ENCODE measurements around the gene WASL. TPM values are rescaled to one million over a fixed set of nuclear protein-coding genes. Genes with fewer than 3 reads are reported as not detected.
"Not testable (repeated sequence)": the region's sequence is repeated elsewhere in the genome, so short reads cannot be mapped to it uniquely, and the experiment has no call there.

WASL gene
- total RNA-seq: 10 to 100 TPM; 24.1 to 62.2 (median 31.3) TPM

DNA sequence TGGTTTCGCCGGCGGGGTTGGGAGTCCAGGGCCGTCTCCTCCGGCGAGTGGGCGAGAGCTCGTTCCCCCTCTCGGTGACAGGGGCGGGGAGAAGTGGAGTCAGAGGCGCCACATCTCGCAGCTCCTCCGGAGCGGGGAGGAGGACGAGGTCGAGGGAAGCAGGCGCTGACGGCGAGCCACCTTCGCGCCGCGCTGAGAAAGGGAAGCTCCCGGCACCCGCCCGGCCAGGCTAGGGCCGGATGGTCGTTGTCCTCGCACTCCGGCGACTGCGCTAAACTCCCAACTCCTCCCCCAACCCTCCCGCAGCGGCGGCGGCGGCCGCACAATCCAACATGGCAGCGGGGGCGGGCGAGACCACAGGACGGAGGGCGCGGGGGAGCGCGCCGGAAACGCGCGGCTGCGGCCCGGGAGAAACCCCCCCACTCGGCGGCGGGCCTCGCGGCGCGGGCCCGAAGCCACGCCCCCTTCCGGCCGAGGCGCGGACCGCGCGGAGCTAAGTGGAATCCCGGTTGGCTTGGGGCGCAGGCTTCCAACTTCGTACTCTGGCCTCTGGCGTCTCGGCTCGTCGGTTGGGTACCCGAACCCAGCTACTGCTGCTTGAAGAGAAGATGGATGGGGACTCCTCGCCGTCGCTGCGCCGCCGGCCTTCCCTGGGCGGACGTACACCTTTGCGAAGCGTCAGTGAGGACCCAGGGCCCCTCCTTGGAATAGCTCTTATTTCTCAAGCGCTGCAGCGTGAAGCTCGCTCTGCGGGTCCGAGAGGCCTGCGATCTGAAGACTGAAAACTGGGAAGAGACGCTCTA, at the start of gene WASL:
Gene WASL, minus strand, starts transcription at position 270 of the 803 bp plus-strand sequence. Its CDS starts 269 bp downstream, at position 1.
- peak; percentile 85 to 98 for TF ChIP-seq POLR2AphosphoS5 (IDR thresholded peaks at IDR 0.05)
- TF ChIP-seq EP300 (IDR thresholded peaks at IDR 0.05): peak in 1 of 4 donors; percentile 59
- TF ChIP-seq, protein P1, sequence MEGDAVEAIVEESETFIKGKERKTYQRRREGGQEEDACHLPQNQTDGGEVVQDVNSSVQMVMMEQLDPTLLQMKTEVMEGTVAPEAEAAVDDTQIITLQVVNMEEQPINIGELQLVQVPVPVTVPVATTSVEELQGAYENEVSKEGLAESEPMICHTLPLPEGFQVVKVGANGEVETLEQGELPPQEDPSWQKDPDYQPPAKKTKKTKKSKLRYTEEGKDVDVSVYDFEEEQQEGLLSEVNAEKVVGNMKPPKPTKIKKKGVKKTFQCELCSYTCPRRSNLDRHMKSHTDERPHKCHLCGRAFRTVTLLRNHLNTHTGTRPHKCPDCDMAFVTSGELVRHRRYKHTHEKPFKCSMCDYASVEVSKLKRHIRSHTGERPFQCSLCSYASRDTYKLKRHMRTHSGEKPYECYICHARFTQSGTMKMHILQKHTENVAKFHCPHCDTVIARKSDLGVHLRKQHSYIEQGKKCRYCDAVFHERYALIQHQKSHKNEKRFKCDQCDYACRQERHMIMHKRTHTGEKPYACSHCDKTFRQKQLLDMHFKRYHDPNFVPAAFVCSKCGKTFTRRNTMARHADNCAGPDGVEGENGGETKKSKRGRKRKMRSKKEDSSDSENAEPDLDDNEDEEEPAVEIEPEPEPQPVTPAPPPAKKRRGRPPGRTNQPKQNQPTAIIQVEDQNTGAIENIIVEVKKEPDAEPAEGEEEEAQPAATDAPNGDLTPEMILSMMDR (IDR thresholded peaks at IDR 0.05): peak in 3 of 6 experiments; percentile 14 to 54 (median 15)
- peak in 3 of 4 donors; percentile 87 to 97 (median 97) for TF ChIP-seq POLR2A (IDR thresholded peaks at IDR 0.05)
- Histone ChIP-seq H3K4me3 (peak within 1 kb of the TSS; percentile 65 to 77 (median 68)), H3K27me3 (no peaks in the 10 kb centered on the region), H3K36me3 (no peaks in the 10 kb centered on the region), H3K27ac (peak within 1 kb of the TSS; percentile 98 to 99 (median 98)), H3K9me3 (no peaks in the 10 kb centered on the region), H3K4me1 (peaks cover 31 to 49% (median 41%) of the 10 kb centered on the region in 4 donors)
- 1 to 2% methylated on average over 10 to 71 of the region's 93 CpGs for whole genome bisulfite sequencing, 2 donors
- DNase-seq (peak; percentile 93 to 99), ATAC-seq (ENCODE audit: low FRiP score in 2 of 2) (peak; percentile 96 to 97)

- peak; percentile 82 to 95 for ATAC-seq (ENCODE audit: low FRiP score in 2 of 2)
- H3K4me1 ChIP-seq: no peaks in the 10 kb centered on the region
- peak overlapping the region in 3 of 4 donors; percentile 21 to 33 (median 25) for H3K4me3 ChIP-seq
- WGBS, 2 donors: 41 to 43% methylated on average over 2 of the region's 2 CpGs
- H3K27ac ChIP-seq: peak overlapping the region; percentile 54 to 84 (median 70)
- no peaks in the 10 kb centered on the region for H3K9me3 ChIP-seq
- H3K27me3 ChIP-seq: no peaks in the 10 kb centered on the region
- DNase-seq: peak in 1 of 2 donors; percentile 24
- no peaks in the 10 kb centered on the region for H3K36me3 ChIP-seq
- TF ChIP-seq EP300 (IDR thresholded peaks at IDR 0.05) (peak in 2 of 4 donors; percentile 31 to 87), POLR2A (IDR thresholded peaks at IDR 0.05) (no peak), POLR2AphosphoS5 (IDR thresholded peaks at IDR 0.05) (peak in 1 of 2 donors; percentile 35)
- TF ChIP-seq, protein P1 (IDR thresholded peaks at IDR 0.05): peak; percentile 24 to 71 (median 46)
Measured at GRCh38 chr7:123797673-123798531, 49.1 kb upstream of the WASL start.

DNA sequence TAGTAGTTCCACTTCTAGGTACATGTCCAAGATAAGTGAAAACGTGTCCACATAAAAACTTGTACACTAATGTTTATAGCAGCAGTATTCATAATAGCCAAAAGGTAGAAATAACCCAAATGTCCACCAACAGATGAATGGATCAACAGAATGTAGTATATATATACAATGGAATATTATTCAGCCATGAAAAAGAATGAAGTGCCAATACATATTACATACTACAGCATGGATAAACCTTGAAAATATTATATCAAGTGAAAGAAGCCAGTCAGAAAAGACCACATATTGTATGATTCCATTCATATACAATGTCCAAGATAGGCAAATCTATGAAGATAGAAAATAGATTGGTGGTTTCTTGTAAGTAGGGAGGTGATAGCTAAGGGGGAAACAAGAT, 47.8 kb upstream of the WASL start:
- no peak overlapping the region for H3K27ac ChIP-seq
- DNase-seq (no peak), ATAC-seq (ENCODE audit: low FRiP score in 2 of 2) (no peak)
- H3K27me3 ChIP-seq: no peaks in the 10 kb centered on the region
- 81 to 85% methylated on average over 1 of the region's 1 CpG for WGBS, 2 donors
- H3K4me3 ChIP-seq: no peak overlapping the region
- H3K36me3 ChIP-seq: no peaks in the 10 kb centered on the region
- H3K9me3 ChIP-seq: no peaks in the 10 kb centered on the region
- no peaks in the 10 kb centered on the region for H3K4me1 ChIP-seq
- TF ChIP-seq POLR2A (IDR thresholded peaks at IDR 0.05) (no peak), POLR2AphosphoS5 (IDR thresholded peaks at IDR 0.05) (no peak), EP300 (IDR thresholded peaks at IDR 0.05) (no peak)
- TF ChIP-seq, protein P1 (IDR thresholded peaks at IDR 0.05): no peak

DNA sequence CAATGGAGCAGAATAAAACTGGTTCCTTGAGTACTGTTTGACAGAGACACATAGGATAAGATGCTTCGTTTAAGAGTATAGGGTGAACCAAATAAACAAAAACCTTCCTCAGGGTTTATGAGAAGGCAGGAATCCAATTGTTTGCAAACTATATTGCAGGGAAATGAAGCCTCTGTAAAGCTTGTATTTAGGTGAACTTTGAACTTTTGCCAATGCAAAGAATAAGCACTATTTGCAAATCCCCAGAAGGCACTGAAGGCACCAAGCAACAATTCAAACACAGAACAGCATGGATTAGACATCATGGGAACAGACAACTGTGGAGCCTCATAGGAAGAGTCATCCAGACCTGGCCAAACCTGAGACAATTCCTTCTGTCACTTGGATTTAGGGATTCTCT, 47.1 kb upstream of the WASL start:
- Histone ChIP-seq H3K4me1 (no peaks in the 10 kb centered on the region), H3K27me3 (no peaks in the 10 kb centered on the region), H3K36me3 (no peaks in the 10 kb centered on the region), H3K4me3 (no peak overlapping the region), H3K27ac (no peak overlapping the region), H3K9me3 (no peaks in the 10 kb centered on the region)
- ATAC-seq (ENCODE audit: low FRiP score in 2 of 2) (no peak), DNase-seq (no peak)
- 70 to 79% methylated on average over 1 of the region's 1 CpG for WGBS, 2 donors
- TF ChIP-seq POLR2AphosphoS5 (IDR thresholded peaks at IDR 0.05) (no peak), POLR2A (IDR thresholded peaks at IDR 0.05) (no peak)

GRCh38 chr7:123795116-123795515, 46.3 kb upstream of the WASL start:
- not testable (repeated sequence) for H3K36me3 ChIP-seq; H3K27me3 ChIP-seq; H3K4me3 ChIP-seq; H3K9me3 ChIP-seq; DNase-seq; H3K27ac ChIP-seq; H3K4me1 ChIP-seq; ATAC-seq (ENCODE audit: low FRiP score in 2 of 2)
- WGBS, 2 donors: 94 to 100% methylated on average over 1 of the region's 1 CpG
